Measurements from ENCODE around the gene BTBD19. TPM values are rescaled to one million over a fixed set of nuclear protein-coding genes. Genes with fewer than 3 reads are reported as not detected.

BTBD19 gene
- total RNA-seq, 1 donor from 2014 or later = 8.7 TPM

DNA sequence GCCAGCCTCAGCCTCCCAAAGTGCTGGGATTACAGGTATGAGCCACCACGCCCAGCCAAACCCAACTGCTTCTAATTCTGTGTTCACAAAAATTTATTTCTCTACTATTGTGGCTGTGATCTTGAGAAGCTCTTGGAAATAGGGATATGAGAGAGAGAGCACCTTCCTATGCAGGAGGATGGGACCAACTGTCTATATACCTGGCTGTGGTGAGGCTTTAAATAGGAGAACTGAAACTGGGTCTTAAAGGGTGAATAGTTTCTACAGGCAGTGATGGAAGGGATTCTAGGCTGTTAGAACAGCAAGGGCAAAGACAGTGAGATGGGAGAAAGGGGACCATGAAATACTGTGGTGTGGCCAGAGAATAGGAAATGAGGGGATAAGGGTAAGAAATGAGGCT, 43.0 kb downstream of the BTBD19 start:
- intact Hi-C loops (cut with DNase I) = no loop called here

DNA sequence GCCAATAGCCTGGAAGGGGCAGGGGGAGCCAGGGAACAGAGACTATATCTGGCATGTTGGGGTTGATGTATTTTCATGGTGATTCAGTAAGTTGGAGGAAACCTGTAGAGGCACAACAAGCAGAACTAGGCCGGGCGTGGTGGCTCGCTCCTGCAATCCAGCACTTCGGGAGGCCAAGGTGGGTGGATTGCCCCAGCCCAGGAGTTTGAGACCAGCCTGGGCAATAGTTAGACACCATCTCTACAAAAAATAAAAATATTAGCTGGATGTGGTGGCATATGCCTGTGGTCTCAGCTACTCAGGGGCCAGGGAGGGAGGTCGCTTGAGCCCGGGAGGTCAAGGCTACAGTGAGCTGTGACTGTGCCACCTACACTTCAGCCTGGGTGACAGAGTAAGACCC, 44.9 kb downstream of the BTBD19 start:
- ATAC-seq = no peak
- no peak overlapping the region for H3K27ac ChIP-seq
- TF ChIP-seq, protein P1, sequence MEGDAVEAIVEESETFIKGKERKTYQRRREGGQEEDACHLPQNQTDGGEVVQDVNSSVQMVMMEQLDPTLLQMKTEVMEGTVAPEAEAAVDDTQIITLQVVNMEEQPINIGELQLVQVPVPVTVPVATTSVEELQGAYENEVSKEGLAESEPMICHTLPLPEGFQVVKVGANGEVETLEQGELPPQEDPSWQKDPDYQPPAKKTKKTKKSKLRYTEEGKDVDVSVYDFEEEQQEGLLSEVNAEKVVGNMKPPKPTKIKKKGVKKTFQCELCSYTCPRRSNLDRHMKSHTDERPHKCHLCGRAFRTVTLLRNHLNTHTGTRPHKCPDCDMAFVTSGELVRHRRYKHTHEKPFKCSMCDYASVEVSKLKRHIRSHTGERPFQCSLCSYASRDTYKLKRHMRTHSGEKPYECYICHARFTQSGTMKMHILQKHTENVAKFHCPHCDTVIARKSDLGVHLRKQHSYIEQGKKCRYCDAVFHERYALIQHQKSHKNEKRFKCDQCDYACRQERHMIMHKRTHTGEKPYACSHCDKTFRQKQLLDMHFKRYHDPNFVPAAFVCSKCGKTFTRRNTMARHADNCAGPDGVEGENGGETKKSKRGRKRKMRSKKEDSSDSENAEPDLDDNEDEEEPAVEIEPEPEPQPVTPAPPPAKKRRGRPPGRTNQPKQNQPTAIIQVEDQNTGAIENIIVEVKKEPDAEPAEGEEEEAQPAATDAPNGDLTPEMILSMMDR (IDR thresholded peaks at IDR 0.05) = no peak
- H3K27me3 ChIP-seq (ENCODE audit: low read depth) = no peaks in the 10 kb centered on the region
- no peaks in the 10 kb centered on the region for H3K4me1 ChIP-seq
- no peaks in the 10 kb centered on the region for H3K9me3 ChIP-seq
- no peak for DNase-seq
- intact Hi-C loops (cut with DNase I) = no loop called here
- H3K4me3 ChIP-seq = no peak overlapping the region
- peaks cover 26% of the 10 kb centered on the region for H3K36me3 ChIP-seq

More for the DNA sequence above, 43.0 kb downstream of the BTBD19 start:
- ATAC-seq = no peak
- Histone ChIP-seq H3K27ac (no peak overlapping the region), H3K36me3 (peaks cover 14% of the 10 kb centered on the region), H3K27me3 (ENCODE audit: low read depth) (no peaks in the 10 kb centered on the region), H3K4me3 (no peak overlapping the region), H3K9me3 (no peaks in the 10 kb centered on the region), H3K4me1 (no peaks in the 10 kb centered on the region)
- no peak for DNase-seq
- TF ChIP-seq, protein P1 (IDR thresholded peaks at IDR 0.05) = no peak

DNA sequence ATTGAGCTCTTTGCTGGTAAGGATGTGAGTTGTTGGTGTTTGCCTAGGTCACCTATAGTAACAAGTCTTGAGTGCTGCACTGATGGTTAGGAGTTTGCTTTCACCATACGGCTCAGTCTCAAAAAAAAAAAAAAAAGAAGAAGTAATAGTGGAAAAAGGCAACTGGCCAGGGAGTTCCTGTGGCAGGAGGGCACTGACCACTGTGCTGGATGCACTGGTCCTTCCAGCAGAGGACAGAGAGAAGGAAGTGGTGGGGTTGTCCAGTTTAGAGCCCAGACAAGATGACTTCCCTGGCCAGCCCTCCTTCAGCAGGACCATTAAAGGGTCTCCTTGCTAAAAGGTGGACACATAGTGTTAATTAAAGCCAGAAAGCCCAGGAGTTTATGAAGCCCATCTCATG, 46.6 kb downstream of the BTBD19 start:
- ATAC-seq (no peak), DNase-seq (no peak)
- H3K27me3 ChIP-seq (ENCODE audit: low read depth) = no peaks in the 10 kb centered on the region
- peaks cover 23% of the 10 kb centered on the region for H3K36me3 ChIP-seq
- H3K4me1 ChIP-seq = no peaks in the 10 kb centered on the region
- no peak overlapping the region for H3K27ac ChIP-seq
- TF ChIP-seq, protein P1 (IDR thresholded peaks at IDR 0.05) = no peak
- no peak overlapping the region for H3K4me3 ChIP-seq
- H3K9me3 ChIP-seq = no peaks in the 10 kb centered on the region
- intact Hi-C loops (cut with DNase I) = no loop called here

DNA sequence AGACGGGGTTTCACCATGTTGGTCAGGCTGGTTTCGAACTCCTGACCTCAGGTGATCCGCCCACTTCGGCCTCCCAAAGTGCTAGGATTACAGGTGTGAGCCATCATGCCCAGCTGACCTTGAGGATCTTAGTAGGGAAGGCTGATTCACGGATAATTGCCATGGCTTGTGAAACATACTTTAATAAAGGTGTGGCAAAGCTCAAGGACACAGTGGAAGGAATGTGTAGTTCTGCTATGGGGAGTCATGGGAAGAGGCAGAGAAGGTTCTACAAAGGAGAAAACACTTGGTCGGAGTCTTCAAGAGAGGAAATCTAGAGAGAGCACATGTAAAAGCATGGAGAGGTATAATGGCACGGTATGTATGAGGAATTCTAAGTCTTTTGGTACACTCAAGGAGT, 47.4 kb downstream of the BTBD19 start:
- Histone ChIP-seq H3K9me3 (no peaks in the 10 kb centered on the region), H3K4me1 (no peaks in the 10 kb centered on the region), H3K27me3 (ENCODE audit: low read depth) (no peaks in the 10 kb centered on the region), H3K4me3 (no peak overlapping the region), H3K27ac (no peak overlapping the region), H3K36me3 (peaks cover 15% of the 10 kb centered on the region)
- ATAC-seq = peak; percentile 31 to 79
- TF ChIP-seq, protein P1 (IDR thresholded peaks at IDR 0.05) = no peak
- no peak for DNase-seq
- intact Hi-C loops (cut with DNase I) = no loop called here

DNA sequence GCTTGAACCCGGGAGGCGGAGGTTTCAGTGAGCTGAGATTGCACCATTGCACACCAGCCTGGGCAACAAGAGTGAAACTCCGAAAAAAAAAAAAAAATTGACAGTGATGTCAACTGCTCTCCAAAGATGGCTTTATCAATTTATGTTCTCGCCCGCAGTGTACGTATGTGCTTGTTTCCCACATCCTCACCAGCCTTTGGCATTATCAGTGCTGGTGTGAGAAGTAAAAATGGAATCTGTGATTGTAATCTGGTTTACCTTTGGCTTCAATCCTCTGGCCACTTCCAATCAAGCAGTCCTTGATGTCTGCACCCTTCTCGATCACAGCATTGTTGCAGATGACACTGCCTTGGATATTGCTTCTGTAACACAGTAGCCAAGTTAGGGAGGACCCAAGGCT, 49.1 kb downstream of the BTBD19 start:
- no peak for ATAC-seq
- no peak for DNase-seq
- intact Hi-C loops (cut with DNase I) = no loop called here
- TF ChIP-seq, protein P1 (IDR thresholded peaks at IDR 0.05) = no peak
- Histone ChIP-seq H3K4me3 (no peak overlapping the region), H3K27ac (no peak overlapping the region), H3K36me3 (peaks cover 12% of the 10 kb centered on the region), H3K27me3 (ENCODE audit: low read depth) (no peaks in the 10 kb centered on the region), H3K4me1 (no peaks in the 10 kb centered on the region), H3K9me3 (no peaks in the 10 kb centered on the region)

DNA sequence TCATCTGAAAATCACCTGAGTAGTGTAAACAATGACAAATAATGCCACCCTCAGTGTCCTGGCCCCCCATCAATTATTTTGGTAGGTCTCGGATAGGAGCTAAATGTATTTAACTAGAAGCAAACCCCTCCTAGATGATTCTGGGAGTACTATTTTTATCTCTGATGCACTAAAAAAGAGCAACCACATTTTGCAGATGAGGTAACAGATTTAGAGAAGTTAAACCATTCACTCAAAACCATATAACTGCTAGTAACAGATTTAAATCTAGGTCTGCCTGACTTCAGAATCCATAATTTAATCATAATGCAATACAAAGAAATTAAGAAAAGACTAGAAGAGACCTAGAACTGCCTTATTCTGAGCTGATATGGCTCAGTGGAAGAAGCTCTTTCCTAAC, 52.0 kb downstream of the BTBD19 start:
- TF ChIP-seq, protein P1 (IDR thresholded peaks at IDR 0.05) = no peak
- peak overlapping the region; percentile 41 for H3K27ac ChIP-seq
- ATAC-seq (no peak), DNase-seq (no peak)
- no peaks in the 10 kb centered on the region for H3K9me3 ChIP-seq
- peaks cover 13% of the 10 kb centered on the region for H3K36me3 ChIP-seq
- no peak overlapping the region for H3K4me3 ChIP-seq
- intact Hi-C loops (cut with DNase I) = no loop called here
- no peaks in the 10 kb centered on the region for H3K27me3 ChIP-seq (ENCODE audit: low read depth)
- H3K4me1 ChIP-seq = no peaks in the 10 kb centered on the region

Data from lower lobe of right lung (tissue), 2 donors.